Fibroblast of skin of left biceps (primary cell): ENCODE data around the gene HPSE2.
"Not testable (repeated sequence)": the region's sequence is repeated elsewhere in the genome, so short reads cannot be mapped to it uniquely, and the experiment has no call there.

ENCODE experiments used
- DNase-seq, 2 experiments: peaks; one replicate each; pipeline ENCODE4 v3.0.0-alpha.2; 2013; ENCODE audit warnings: low read depth in 2 of 2

HPSE2 gene

DNA sequence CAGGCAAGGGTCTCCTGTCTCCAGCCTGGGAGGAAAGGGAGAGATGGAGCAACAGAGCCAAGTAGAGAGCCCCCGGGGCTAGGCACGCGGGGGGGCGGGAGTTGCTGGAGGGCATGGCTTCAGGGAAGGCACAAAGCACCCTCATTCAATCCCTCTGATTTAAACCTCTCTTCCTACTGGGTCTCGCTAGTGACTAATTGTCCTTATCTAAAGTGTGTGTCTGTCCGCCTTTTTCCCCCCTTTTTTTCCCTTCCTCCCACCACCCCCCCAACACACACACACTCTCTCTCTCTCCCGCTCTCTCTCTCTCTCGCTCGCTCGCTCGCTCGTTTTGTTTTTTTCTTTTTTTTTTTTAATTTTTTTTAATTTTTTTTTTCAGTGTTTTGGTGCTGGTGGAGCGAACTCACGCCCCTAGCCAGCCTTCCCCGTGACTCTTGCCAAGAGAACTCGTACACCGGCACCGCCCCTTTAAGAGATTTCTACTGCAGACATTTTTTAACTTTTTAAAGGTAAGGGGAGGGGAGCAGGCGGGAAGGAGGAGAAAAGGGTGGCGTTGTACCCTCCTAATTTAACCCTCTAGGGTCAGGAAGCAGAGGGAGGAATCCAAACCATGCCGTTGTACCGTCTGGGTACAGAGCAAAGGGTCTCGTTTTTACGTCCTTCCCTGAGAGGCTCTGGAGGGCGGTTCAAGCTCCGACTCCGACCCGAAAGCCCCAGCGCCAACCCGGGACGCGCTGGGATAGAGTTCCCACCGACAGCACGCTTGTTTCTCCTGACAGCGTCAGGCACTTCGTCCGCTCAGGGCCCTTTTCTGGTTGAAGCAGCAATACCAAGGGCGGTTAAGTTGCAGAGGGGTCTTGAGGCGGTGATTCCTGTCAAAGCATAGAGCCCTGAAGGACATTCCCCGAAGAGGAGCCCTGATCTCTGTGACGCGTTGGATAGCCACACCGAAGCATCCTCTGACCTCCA lies at the start of gene HPSE2:
TSS of gene HPSE2 (minus strand) at position 195 of the 969 bp plus-strand sequence.
- DNase-seq = no peak

DNA sequence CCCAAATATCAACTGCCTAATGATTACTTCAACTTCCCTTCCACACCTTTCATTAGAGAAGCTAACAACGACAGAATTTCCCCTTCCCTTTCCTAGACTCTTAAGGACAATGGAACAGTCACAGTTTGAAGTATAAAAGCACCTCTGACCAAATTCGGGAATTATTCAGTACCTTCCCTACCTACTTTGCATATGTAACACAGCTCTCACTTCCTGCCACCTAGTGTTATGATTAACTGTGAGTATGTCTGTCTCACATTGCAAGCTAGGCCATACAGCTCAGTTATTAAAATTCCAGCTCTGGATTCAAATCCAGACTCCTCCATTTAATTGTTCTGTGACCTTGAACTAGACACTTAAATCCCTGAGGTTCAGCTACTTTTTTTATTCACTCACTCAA lies 44.8 kb upstream of the HPSE2 start:
- no peak for DNase-seq

DNA sequence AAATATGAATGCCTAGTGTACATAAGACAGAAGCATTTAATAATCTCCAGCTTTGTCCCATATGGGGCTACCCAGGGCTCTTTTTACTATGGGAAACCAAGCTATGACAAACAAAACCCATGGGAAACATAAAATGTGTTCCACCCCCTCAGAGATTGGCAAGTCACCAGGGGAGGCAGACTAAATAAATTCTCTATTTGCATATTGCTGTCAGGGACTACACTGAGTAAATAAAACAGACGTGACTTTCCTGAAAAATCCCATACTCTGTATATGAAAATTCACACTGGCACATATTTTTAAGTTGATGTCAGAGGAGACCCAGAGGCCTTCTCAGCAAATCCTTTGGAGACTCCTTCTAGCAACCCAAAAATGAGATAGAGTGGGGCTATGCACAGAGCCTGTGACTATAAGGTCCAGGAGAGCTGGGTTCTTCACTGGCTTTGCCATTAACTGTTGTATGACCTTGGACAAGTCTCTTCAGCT lies 44.0 kb upstream of the HPSE2 start:
- peak; percentile 36 to 54 for DNase-seq

DNA sequence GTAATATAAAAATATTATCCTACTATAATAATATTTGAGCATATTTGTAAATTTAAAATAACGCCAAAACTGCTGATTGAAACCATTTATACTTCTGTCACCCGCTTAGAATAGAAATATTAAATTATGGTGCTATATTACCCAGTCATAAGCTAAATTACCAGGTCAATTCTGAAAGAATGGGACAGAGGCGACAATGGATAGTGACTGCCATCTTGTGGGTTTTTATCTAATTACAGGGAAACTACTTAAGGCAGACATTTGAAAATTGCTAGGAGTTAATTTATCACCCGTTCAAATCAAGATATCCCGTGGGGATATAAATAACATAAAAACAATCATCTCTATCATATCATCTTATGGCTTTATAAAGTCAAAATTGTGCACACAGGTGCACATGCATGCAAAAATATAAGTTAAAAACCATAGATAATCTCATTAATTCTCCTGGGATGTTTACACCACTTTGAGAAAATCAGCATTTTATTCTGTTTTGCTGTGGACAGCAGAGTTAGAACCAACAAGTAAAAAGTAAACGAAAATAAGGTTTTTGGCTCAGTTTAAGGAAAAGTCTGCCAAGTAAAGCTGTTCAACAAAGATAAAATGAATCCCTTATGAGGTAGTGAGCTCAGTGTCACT lies 41.3 kb upstream of the HPSE2 start:
- DNase-seq = no peak

DNA sequence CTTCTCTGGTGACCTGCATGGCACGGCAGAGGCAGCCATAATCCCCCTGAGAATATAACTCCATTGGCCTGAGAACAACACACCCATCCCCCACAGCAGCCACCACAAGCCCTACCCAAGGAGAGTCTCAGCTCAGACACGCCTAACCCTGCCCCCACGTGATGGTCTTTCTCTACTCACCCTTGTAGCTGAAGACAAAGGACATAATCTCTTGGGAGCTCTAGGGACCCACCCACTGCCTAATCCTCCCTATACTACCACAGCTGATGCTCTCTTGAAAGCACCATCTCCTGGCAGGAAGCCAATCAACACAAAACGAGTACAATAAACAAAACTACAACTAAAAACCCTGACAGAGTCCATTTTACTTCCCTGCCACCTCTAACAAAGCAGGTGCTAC lies 30.7 kb upstream of the HPSE2 start:
- DNase-seq = no peak

DNA sequence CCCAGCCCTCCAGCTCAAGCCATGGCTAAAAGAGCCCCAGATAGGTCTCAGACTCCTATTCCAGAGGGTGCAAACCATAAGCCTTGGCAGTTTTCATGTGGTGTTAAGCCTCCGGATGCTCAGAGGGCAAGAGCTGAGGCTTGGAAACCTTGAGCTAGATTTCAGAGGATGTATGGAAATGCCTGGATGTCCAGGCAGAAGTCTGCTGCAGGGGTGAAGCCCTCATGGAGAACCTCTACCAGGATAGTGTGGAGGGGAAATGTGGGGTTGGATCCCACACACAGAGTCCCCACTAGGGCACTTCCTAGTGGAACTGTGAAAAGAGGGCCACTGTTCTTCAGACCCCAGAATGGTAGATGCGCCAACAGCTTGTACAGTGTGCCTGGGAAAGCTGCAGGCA lies 13.2 kb upstream of the HPSE2 start:
- no peak for DNase-seq

DNA sequence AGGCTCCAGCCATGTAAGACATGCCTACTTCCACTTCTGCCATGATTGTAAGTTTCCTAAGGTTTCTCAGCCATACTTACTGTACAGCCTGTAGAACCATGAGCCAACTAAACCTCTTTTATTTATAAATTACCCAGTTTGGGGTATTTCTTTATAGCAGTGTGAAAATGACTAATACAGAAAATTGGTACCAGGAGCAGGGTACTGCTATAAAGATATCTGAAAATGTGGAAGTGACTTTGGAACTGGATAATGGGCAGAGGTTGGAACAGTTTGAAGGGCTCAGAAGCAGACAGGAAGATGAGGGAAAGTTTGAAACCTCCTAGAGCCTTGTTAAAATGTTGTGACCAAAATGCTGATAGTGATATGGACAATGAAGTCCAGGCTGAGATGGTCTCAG lies 12.2 kb upstream of the HPSE2 start:
- not testable (repeated sequence) for DNase-seq

DNA sequence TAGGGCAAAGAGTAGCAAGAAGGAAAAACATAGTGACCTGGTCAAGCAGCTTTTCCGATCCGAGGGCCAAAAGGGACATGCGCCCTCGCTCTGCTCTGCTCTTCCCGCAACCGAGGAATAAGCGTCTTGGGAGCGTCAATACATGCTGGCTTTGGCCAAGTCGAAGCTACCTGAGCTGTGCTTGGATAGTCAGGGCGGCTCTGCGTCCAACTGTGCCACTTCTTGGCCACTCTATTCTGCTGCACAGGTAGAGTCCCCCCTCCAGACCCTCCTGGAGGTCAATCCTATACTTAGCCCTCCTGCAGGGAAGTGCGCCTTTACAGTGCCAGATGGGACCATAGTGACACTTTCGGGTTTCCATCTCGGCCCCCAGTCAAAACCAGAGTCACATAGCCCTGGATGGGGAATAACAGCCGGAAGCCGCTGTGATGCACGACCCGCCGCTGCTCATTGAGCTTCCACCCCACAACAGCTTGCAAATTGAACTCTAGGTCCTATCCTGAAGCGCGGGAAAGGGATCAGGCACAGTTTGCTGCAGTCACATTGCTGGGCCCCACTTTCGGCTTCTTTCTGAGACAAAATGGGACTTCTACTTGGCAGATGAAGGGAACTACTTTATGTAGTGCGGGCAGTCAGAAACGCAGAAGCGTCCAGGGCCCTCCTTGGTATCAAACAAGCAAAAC lies 1.1 kb upstream of the HPSE2 start:
- DNase-seq = no peak

DNA sequence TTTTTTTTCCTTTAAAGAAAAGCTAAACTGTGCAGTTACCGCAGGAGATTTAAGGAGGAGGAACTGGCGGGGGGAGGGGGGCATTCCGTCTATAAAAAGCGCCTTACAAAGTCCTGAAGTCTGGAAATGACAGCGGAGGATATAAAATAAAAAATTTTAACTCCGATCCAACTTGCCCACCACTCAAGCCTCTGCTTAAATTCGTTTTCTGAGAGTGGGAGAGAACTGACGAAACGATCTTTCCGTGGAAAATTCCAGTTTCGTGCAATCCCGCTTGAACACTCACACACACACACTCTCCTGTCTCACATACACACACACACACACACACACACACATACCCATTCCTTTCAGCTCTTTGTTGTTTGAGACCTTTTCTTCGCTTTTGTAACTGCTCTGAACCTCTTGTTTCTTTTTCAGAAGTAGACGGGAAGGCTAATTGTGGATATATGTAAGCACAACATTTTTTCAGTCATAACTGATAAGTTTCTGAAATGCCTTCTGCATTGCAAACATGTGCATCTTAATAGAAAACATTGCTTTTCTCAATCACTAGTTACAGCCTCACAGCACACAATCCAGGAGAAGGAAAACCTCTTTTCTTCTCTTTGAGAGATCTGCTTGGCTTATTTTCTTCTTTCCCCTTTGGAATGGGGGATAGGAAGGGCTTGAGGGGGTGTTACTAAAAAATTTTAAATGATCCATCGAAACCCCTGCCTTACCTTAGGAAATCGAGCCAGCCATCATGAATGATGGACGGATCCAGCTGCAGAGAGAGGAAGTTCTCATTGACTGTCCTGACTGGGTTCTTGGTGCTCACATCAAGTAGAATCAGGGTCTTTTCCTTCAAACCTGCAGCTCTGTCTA lies 628 bp downstream of the HPSE2 start:
- no peak for DNase-seq

DNA sequence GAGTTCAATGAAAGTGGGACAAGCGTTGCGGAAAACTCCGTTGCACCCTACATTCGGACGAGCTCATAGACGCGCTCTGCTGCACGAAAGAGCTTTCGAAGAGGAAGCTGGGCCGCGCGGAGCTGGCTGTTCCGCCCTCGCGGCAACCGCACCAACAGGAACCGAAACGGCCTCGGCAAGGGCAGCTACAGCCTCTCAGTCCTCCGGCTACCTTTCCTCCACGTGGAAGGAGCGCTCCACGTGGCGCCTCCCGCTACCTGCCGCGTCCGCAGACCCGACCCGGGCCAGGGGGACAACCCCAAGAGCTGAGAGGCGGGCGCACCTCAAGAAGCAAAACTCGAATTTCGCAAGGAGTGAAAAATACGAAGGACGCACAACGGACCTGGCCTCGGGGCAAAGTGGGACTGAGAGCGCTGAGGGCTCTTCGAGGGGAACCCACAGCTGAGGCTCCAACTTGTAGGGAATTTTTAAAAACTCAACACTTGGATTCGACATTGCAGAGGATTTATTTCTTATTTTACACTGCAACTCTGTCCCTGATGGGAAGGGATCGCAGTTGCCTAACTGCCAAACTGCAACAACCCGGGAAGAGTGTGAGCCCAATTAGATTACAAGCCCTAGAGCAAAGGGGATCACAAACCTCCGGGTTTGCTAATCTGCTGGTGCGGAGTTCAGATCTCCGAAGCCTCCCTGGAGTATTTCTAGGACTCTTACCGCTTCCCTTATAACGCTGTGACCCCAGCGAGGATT lies 1.4 kb downstream of the HPSE2 start:
- DNase-seq = no peak

DNA sequence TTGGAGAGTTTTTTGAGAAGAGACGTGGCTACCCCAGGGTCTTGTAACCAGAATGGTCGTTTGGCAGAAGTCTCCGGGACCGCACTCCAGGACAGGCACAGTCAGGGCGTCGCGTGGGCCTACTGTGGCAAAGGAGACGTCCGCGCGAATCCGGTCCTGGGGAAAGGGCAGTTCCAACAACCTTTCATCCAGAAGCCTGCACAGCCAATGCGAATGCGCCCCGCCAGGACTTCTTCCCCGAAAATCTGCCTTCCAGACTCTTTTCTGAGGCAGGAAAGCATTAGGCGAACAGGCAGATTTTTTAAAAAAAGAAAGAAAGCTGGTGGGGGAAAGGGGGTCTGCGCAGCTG lies 2.0 kb downstream of the HPSE2 start:
- DNase-seq = no peak

DNA sequence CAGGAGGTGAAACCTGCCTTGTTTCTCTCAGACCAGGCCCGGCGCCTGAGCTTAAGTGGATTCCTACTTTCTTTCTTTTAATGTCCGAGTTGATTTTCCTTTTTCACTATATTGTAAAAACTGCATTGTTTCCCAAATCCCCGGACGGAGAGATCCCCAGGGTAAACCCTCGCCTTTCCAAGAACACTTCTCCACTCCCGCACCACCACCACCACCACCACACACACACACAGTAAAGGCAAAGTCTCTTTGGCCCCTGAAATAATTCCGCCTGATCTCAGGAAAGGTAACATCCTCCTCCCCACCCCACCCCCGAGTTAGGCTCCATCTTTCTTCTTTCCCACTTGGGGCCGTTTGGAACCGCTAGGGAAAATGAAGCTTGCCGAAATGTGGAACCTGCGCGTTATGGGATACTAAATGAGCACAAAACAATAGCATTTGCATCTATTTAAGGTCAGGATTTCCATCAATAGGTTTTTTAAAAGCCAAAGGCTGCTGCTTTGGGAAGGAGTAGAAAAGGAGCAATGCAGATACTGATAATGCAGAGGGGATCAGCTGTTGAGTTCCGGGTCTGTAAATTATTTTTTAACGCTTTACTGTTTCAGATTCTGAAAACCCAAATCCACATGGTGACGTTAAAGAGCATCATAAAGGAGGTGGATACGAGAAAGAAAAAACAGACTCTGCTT lies 2.5 kb downstream of the HPSE2 start:
- no peak for DNase-seq

- DNase-seq = no peak
Observed at GRCh38 chr10:99232360-99232999, 3.2 kb downstream of the HPSE2 start.

DNA sequence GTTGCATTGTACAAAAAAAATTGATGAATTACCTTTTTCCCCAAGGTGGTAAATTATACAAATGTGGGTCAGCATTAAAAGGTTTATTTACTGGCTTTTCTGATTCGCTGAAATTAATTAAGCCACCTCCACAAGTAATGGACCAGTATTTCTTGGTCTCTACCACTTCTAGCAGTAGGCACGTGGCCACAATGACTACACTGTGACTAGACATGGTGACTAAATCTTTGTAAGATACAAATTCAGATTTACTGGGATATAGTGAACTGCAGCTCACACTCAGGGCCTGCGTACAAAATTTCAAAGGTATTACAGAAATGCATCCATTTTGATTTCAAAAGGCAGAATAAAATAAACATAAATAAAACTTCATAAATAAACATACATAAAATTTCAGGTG lies 10.9 kb downstream of the HPSE2 start:
- no peak for DNase-seq

DNA sequence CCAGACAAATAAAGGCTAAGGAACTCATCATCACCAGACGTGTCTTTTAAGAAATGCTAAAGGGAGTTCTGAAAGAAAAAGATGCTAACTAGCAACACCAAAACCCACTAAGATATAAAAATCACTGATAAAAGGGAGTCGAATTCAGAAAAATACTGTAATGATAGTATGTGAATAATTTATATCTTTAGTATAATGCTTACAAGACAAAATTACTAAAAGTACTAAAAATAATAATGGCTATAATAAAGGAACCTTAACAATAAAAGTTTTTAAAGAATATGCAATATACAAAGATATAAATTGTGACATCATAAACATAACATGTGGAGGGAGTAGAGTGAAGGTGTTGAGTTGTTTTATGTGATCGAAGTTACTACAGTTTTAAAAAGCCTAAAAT lies 28.3 kb downstream of the HPSE2 start:
- no peak for DNase-seq

GRCh38 chr10:99203310-99203709 lies 32.3 kb downstream of the HPSE2 start:
- no peak for DNase-seq

GRCh38 chr10:99172950-99173349 lies 62.7 kb downstream of the HPSE2 start:
- no peak for DNase-seq

DNA sequence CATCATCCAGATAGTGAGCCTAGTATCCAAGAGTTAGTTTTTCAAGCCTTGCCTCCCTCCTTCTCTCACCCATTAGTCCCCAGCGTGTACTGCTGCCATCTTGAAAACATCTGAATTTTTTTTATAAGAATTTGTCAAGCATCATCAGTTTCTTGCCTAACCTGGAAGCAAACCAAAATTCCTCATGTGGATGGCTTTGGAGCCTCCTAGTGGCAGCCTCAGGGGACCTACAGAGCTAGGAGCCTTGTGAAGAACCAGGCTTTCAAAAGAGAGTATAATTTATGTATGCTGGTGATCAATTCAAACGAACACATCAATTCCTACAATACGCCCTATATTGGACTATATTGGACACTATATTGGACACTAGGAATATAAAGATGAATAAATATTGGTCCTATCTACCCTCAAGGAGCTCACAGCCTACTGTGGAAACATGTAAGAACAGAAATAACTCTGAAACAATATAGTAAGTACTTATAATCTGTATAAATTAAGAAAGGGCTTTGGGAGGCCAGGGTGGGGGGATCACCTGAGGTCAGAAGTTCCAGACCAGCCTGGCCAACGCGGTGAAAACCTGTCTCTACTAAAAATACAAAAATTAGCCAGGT lies 63.4 kb downstream of the HPSE2 start:
- DNase-seq = peak; percentile 0 to 1

GRCh38 chr10:99170116-99170675 lies 65.5 kb downstream of the HPSE2 start:
- DNase-seq = no peak
